ENCODE measurements around the gene ASPSCR1. TPM values are rescaled to one million over a fixed set of nuclear protein-coding genes. Genes with fewer than 3 reads are reported as not detected.

The ASPSCR1 gene
- total RNA-seq, 2 experiments from 2014 or later: 77.8 to 89.1 TPM

DNA sequence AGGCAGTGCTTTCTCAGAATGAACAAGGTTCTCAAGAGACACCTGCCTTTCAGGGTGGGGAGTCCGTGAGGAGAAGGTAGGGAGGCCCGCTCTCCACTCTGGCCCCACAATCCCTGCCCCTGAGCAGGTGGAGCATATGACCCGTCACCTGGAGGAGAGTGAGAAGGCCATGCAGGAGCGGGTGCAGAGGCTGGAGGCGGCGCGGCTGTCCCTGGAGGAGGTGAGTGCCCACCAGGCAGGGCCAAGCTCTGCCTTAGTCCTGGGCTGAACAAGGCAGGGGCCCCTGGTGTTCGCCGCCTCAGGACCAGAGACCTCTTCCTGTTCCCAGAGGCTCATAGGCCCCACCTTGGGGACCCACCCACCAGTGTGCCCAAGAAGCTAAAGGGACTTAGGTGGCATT, 51.5 kb downstream of the ASPSCR1 start:
- Histone ChIP-seq H4K20me1 (ENCODE audit: insufficient read depth, low read length) (no peaks in the 10 kb centered on the region), H3K36me3 (ENCODE audit: insufficient read depth, low read length) (no peaks in the 10 kb centered on the region), H3K27ac (ENCODE audit: low read depth, low read length, poor library complexity, severe bottlenecking) (no peak overlapping the region), H2AFZ (ENCODE audit: low read length) (no peak overlapping the region), H3K79me2 (ENCODE audit: insufficient read depth, low read depth, low read length) (no peaks in the 10 kb centered on the region), H3K9me3 (ENCODE audit: low read length) (no peaks in the 10 kb centered on the region), H3K4me3 (ENCODE audit: low read depth, low read length, poor library complexity, severe bottlenecking) (no peak overlapping the region), H3K4me2 (ENCODE audit: low read length) (no peak overlapping the region), H3K9me2 (ENCODE audit: insufficient read depth, low read length) (no peaks in the 10 kb centered on the region), H3K4me1 (ENCODE audit: insufficient read depth, low read length, poor library complexity, severe bottlenecking) (peaks cover 18% of the 10 kb centered on the region)
- intact Hi-C loops (cut with micrococcal nuclease; ENCODE audit: unreplicated experiment): no loop called here
- ChIA-PET POLR2A (no interaction called here), CTCF (ENCODE audit: unreplicated experiment) (no interaction called here)
- TF ChIP-seq, protein P1, sequence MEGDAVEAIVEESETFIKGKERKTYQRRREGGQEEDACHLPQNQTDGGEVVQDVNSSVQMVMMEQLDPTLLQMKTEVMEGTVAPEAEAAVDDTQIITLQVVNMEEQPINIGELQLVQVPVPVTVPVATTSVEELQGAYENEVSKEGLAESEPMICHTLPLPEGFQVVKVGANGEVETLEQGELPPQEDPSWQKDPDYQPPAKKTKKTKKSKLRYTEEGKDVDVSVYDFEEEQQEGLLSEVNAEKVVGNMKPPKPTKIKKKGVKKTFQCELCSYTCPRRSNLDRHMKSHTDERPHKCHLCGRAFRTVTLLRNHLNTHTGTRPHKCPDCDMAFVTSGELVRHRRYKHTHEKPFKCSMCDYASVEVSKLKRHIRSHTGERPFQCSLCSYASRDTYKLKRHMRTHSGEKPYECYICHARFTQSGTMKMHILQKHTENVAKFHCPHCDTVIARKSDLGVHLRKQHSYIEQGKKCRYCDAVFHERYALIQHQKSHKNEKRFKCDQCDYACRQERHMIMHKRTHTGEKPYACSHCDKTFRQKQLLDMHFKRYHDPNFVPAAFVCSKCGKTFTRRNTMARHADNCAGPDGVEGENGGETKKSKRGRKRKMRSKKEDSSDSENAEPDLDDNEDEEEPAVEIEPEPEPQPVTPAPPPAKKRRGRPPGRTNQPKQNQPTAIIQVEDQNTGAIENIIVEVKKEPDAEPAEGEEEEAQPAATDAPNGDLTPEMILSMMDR (conservative IDR thresholded peaks at IDR 0.05; ENCODE audit: low read length): no peak
- no peak for TF ChIP-seq EZH2phosphoT487 (IDR thresholded peaks at IDR 0.05; ENCODE audit: borderline replicate concordance, low read depth, low read length)
- DNase-seq (ENCODE audit: low spot score): no peak
- BruUV-seq (replicated peaks): no TSS peak

GRCh38 chr17:82029391-82029790, 52.0 kb downstream of the ASPSCR1 start:
- no peak overlapping the region for H3K27ac ChIP-seq (ENCODE audit: low read depth, low read length, poor library complexity, severe bottlenecking)
- intact Hi-C loops (cut with micrococcal nuclease; ENCODE audit: unreplicated experiment): no loop called here
- peaks cover 14% of the 10 kb centered on the region for H3K4me1 ChIP-seq (ENCODE audit: insufficient read depth, low read length, poor library complexity, severe bottlenecking)
- no peaks in the 10 kb centered on the region for H3K9me2 ChIP-seq (ENCODE audit: insufficient read depth, low read length)
- H3K79me2 ChIP-seq (ENCODE audit: insufficient read depth, low read depth, low read length): no peaks in the 10 kb centered on the region
- H3K4me2 ChIP-seq (ENCODE audit: low read length): no peak overlapping the region
- no peaks in the 10 kb centered on the region for H3K9me3 ChIP-seq (ENCODE audit: low read length)
- no peak overlapping the region for H2AFZ ChIP-seq (ENCODE audit: low read length)
- POLR2A ChIA-PET: interaction anchor here (1.2 kb wide), 1 partner anchor 135 kb away, joined by 3 read pairs; no protein-coding TSS in a partner anchor
- H3K36me3 ChIP-seq (ENCODE audit: insufficient read depth, low read length): no peaks in the 10 kb centered on the region
- H4K20me1 ChIP-seq (ENCODE audit: insufficient read depth, low read length): no peaks in the 10 kb centered on the region
- no peak for DNase-seq (ENCODE audit: low spot score)
- BruUV-seq (replicated peaks): no TSS peak
- TF ChIP-seq, protein P1 (conservative IDR thresholded peaks at IDR 0.05; ENCODE audit: low read length): no peak
- no peak for TF ChIP-seq EZH2phosphoT487 (IDR thresholded peaks at IDR 0.05; ENCODE audit: borderline replicate concordance, low read depth, low read length)
- CTCF ChIA-PET (ENCODE audit: unreplicated experiment): no interaction called here
- H3K4me3 ChIP-seq (ENCODE audit: low read depth, low read length, poor library complexity, severe bottlenecking): no peak overlapping the region

- Histone ChIP-seq H2AFZ (ENCODE audit: low read length) (no peak overlapping the region), H3K79me2 (ENCODE audit: insufficient read depth, low read depth, low read length) (no peaks in the 10 kb centered on the region), H3K27ac (ENCODE audit: low read depth, low read length, poor library complexity, severe bottlenecking) (no peak overlapping the region), H3K9me2 (ENCODE audit: insufficient read depth, low read length) (no peaks in the 10 kb centered on the region), H4K20me1 (ENCODE audit: insufficient read depth, low read length) (no peaks in the 10 kb centered on the region), H3K36me3 (ENCODE audit: insufficient read depth, low read length) (no peaks in the 10 kb centered on the region), H3K4me1 (ENCODE audit: insufficient read depth, low read length, poor library complexity, severe bottlenecking) (peaks cover 12% of the 10 kb centered on the region), H3K4me3 (ENCODE audit: low read depth, low read length, poor library complexity, severe bottlenecking) (no peak overlapping the region), H3K9me3 (ENCODE audit: low read length) (no peaks in the 10 kb centered on the region), H3K4me2 (ENCODE audit: low read length) (peak overlapping the region; percentile 62)
- POLR2A ChIA-PET: interaction anchor here (1.2 kb wide), 1 partner anchor 136 kb away, joined by 3 read pairs; no protein-coding TSS in a partner anchor
- intact Hi-C loops (cut with micrococcal nuclease; ENCODE audit: unreplicated experiment): loop anchor here (1.0 to 5.0 kb wide), 2 partner anchors 124 to 177 kb away; no protein-coding TSS in a partner anchor
- no TSS peak for BruUV-seq (replicated peaks)
- no peak for DNase-seq (ENCODE audit: low spot score)
- CTCF ChIA-PET (ENCODE audit: unreplicated experiment): no interaction called here
- TF ChIP-seq, protein P1 (conservative IDR thresholded peaks at IDR 0.05; ENCODE audit: low read length): no peak
- TF ChIP-seq EZH2phosphoT487 (IDR thresholded peaks at IDR 0.05; ENCODE audit: borderline replicate concordance, low read depth, low read length): no peak
These were observed 52.6 kb downstream of the ASPSCR1 start for GRCh38 chr17:82029990-82030469.
